Spleen (tissue), 7 donors: ENCODE measurements around the gene PHC1.
A peak's percentile ranks its signal among the peaks of the same experiment; 100 is the strongest.

ENCODE experiments used
- POLR2A ChIP-seq, 3 donors: fragments of 450-650 bp; IDR thresholded peaks; one replicate each; pipeline ENCODE4 v1.5.1; 2017; ENCODE audit warnings: antibody characterized with exemption in 3 of 3, mild to moderate bottlenecking in 1 of 3
- POLR2AphosphoS5 ChIP-seq, 3 donors: sonication (generic); formaldehyde crosslinking; IDR thresholded peaks; one replicate each; pipeline ENCODE4 v1.5.1; 2017; ENCODE audit warnings: antibody characterized with exemption in 3 of 3
- TF ChIP-seq, protein P1 (sequence below), 11 experiments: fragments of 200-600 bp in 7 of 11; fragments of 450-650 bp in 4 of 11; sonication (generic) in 4 of 11; IDR thresholded peaks in 8 of 11; conservative IDR thresholded peaks in 3 of 11; 1 replicate in 7 of 11; 2 replicates in 4 of 11; pipeline versions ENCODE4 v1.4.0 to v1.8.0; 2016 to 2021; ENCODE audit warnings: antibody characterized with exemption in 11 of 11, inconsistent platforms in 4 of 11, mild to moderate bottlenecking in 1 of 11
- donor health status: DM: no; HTN: no; CAD: no; lungs with moderate emphysema.
- donor health status: DM: no; HTN: no; CAD: no.
- donor health status: DM: no; HTN: no; CAD: no.

GRCh38 chr12:8949342-8950220, 35.3 kb downstream of the PHC1 start, which contains the start of gene M6PR:
- TF ChIP-seq, protein P1, sequence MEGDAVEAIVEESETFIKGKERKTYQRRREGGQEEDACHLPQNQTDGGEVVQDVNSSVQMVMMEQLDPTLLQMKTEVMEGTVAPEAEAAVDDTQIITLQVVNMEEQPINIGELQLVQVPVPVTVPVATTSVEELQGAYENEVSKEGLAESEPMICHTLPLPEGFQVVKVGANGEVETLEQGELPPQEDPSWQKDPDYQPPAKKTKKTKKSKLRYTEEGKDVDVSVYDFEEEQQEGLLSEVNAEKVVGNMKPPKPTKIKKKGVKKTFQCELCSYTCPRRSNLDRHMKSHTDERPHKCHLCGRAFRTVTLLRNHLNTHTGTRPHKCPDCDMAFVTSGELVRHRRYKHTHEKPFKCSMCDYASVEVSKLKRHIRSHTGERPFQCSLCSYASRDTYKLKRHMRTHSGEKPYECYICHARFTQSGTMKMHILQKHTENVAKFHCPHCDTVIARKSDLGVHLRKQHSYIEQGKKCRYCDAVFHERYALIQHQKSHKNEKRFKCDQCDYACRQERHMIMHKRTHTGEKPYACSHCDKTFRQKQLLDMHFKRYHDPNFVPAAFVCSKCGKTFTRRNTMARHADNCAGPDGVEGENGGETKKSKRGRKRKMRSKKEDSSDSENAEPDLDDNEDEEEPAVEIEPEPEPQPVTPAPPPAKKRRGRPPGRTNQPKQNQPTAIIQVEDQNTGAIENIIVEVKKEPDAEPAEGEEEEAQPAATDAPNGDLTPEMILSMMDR (IDR thresholded peaks at IDR 0.05 in 8 of 11, conservative IDR thresholded peaks at IDR 0.05 in 3 of 11), result peak; percentile 27 to 73 (median 56)
- TF ChIP-seq POLR2AphosphoS5 (IDR thresholded peaks at IDR 0.05) (peak; percentile 91 to 93 (median 92)), POLR2A (IDR thresholded peaks at IDR 0.05) (peak in 1 of 3 donors; percentile 78)
